ENCODE data around the gene SATB1.

DNA sequence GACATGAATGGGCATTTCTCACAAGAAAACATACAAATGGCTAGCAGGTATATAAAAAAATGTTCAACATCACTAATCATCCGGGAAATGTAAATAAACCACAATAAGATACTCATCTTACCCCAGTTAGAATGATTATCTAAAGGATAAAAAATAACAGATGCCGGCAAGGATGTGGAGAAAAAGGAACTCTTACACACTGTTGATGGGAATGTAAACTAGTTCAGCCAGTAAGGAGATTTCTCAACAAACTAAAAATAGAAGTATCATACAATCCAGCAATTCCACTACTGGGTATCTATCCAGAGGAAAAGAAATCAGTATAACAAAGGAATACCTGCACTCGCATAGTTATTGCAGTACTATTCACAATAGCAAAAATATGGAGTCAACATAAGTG is 124.2 kb downstream of the SATB1 start:
- no peak for TF ChIP-seq POLR2AphosphoS5 (IDR thresholded peaks at IDR 0.05)
- TF ChIP-seq, protein P1, sequence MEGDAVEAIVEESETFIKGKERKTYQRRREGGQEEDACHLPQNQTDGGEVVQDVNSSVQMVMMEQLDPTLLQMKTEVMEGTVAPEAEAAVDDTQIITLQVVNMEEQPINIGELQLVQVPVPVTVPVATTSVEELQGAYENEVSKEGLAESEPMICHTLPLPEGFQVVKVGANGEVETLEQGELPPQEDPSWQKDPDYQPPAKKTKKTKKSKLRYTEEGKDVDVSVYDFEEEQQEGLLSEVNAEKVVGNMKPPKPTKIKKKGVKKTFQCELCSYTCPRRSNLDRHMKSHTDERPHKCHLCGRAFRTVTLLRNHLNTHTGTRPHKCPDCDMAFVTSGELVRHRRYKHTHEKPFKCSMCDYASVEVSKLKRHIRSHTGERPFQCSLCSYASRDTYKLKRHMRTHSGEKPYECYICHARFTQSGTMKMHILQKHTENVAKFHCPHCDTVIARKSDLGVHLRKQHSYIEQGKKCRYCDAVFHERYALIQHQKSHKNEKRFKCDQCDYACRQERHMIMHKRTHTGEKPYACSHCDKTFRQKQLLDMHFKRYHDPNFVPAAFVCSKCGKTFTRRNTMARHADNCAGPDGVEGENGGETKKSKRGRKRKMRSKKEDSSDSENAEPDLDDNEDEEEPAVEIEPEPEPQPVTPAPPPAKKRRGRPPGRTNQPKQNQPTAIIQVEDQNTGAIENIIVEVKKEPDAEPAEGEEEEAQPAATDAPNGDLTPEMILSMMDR (IDR thresholded peaks at IDR 0.05), result no peak
- no peak for TF ChIP-seq EP300 (IDR thresholded peaks at IDR 0.05)
- TF ChIP-seq POLR2A (IDR thresholded peaks at IDR 0.05), result no peak
